KMS-11 (cell line): ENCODE measurements around the gene NRIP2.

Experiments
- H2AFZ ChIP-seq: fragments of 200-600 bp; sonication (generic); 2 replicates; pipeline ENCODE4 v1.6.1; 2016; ENCODE audit warnings: antibody characterized with exemption, mixed run types, low read depth
- H3K27ac ChIP-seq: fragments of 200-600 bp; sonication (generic); 2 replicates; pipeline ENCODE4 v1.6.1; 2016; ENCODE audit warnings: mild to moderate bottlenecking, mixed run types
- H3K27me3 ChIP-seq: fragments of 200-600 bp; sonication (generic); 2 replicates; pipeline ENCODE4 v1.6.1; 2017; ENCODE audit warnings: mild to moderate bottlenecking, low read depth, mixed run types, moderate library complexity; ENCODE audit not compliant: insufficient read depth
- H3K36me3 ChIP-seq: fragments of 200-600 bp; sonication (generic); 2 replicates; pipeline ENCODE4 v1.6.1; 2017; ENCODE audit warnings: mild to moderate bottlenecking, mixed run types; ENCODE audit not compliant: insufficient read depth
- H3K4me1 ChIP-seq: fragments of 200-600 bp; sonication (generic); 2 replicates; pipeline ENCODE4 v1.6.1; 2016; ENCODE audit warnings: mild to moderate bottlenecking, low read depth, mixed run types; ENCODE audit not compliant: poor library complexity, severe bottlenecking
- H3K4me2 ChIP-seq: fragments of 200-600 bp; sonication (generic); 2 replicates; pipeline ENCODE4 v1.7.0; 2016; ENCODE audit warnings: mild to moderate bottlenecking, mixed run types
- H3K4me3 ChIP-seq: fragments of 200-600 bp; sonication (generic); IDR thresholded peaks from 2 replicates; pipeline ENCODE4 v1.6.1; 2017; ENCODE audit warnings: low read depth, low read length, mixed read lengths; ENCODE audit not compliant: insufficient read depth
- H3K79me2 ChIP-seq: fragments of 200-600 bp; sonication (generic); 2 replicates; pipeline ENCODE4 v1.6.1; 2016; ENCODE audit warnings: low read depth, mixed run types; ENCODE audit not compliant: insufficient read depth
- H3K9ac ChIP-seq: fragments of 200-600 bp; sonication (generic); 2 replicates; pipeline ENCODE4 v1.6.1; 2016; ENCODE audit warnings: mild to moderate bottlenecking, mixed run types
- H4K20me1 ChIP-seq: fragments of 200-600 bp; sonication (generic); 2 replicates; pipeline ENCODE4 v1.6.1; 2016; ENCODE audit warnings: mild to moderate bottlenecking, mixed run types; ENCODE audit not compliant: insufficient read depth
- TF ChIP-seq, protein P1 (sequence below): fragments of 200-600 bp; sonication (generic); conservative IDR thresholded peaks from 2 replicates; pipeline ENCODE4 v1.6.1; 2017; ENCODE audit warnings: low read depth, mild to moderate bottlenecking, antibody characterized with exemption, low read length, moderate library complexity, mixed read lengths

Gene NRIP2

DNA sequence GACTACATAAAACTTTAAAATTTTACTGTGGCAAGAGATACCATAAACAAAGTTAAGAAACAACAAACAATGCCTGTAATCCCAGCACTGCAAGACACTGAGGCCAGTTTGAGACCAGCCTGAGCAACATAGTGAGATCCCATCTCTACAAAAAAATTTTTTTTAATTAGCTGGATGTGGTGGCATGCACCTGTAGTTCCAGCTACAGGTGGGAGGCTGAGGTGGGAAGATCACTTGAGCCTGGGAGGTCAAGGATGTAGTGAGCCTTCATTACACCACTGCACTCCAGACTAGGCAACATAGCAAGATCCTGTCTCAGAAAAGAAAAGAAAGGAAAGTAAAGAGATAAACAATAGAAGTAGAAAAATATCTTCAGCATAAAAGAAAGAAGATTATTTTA, 25.3 kb upstream of the NRIP2 start:
- TF ChIP-seq, protein P1, sequence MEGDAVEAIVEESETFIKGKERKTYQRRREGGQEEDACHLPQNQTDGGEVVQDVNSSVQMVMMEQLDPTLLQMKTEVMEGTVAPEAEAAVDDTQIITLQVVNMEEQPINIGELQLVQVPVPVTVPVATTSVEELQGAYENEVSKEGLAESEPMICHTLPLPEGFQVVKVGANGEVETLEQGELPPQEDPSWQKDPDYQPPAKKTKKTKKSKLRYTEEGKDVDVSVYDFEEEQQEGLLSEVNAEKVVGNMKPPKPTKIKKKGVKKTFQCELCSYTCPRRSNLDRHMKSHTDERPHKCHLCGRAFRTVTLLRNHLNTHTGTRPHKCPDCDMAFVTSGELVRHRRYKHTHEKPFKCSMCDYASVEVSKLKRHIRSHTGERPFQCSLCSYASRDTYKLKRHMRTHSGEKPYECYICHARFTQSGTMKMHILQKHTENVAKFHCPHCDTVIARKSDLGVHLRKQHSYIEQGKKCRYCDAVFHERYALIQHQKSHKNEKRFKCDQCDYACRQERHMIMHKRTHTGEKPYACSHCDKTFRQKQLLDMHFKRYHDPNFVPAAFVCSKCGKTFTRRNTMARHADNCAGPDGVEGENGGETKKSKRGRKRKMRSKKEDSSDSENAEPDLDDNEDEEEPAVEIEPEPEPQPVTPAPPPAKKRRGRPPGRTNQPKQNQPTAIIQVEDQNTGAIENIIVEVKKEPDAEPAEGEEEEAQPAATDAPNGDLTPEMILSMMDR, result no peak
- H3K4me1 ChIP-seq, result no peaks in the 10 kb centered on the region
- peaks cover 6% of the 10 kb centered on the region; the same call in 1 of the 2 replicates for H3K36me3 ChIP-seq
- no peaks in the 10 kb centered on the region for H4K20me1 ChIP-seq
- no peaks in the 10 kb centered on the region for H3K27me3 ChIP-seq
- no peaks in the 10 kb centered on the region for H3K79me2 ChIP-seq
- no peak overlapping the region for H3K4me2 ChIP-seq
- H3K9ac ChIP-seq, result no peak overlapping the region
- no peak overlapping the region for H3K27ac ChIP-seq
- H2AFZ ChIP-seq, result no peak overlapping the region
- H3K4me3 ChIP-seq, result no peak overlapping the region

DNA sequence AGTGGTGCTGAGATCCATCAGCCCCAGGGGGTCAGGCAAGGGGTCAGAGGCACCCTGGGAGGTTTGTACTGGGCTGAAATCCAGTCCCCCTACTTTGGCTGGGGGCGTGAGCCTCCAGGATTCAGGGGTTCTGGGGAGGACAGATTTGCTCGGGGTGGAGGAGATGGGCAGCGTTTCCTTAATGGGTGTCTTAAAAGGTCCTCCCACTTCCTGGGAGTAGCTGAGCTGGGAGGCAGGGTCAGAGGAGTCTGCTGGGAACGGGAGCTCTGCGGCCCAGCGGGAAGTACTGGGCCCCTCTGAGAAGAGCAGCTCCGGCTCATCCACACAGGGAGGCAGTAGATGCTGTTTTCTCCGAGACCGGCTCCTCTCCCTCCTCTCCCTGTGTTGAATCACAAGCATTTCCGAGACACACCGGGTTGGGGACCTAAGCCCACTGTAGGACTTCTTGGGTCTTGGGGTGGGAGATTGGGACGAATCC, 24.1 kb upstream of the NRIP2 start:
- no peaks in the 10 kb centered on the region for H3K4me1 ChIP-seq
- H2AFZ ChIP-seq, result no peak overlapping the region
- no peaks in the 10 kb centered on the region for H3K27me3 ChIP-seq
- no peak overlapping the region for H3K27ac ChIP-seq
- H4K20me1 ChIP-seq, result no peaks in the 10 kb centered on the region
- no peak overlapping the region for H3K4me2 ChIP-seq
- H3K9ac ChIP-seq, result no peak overlapping the region
- H3K36me3 ChIP-seq, result peaks cover 4% of the 10 kb centered on the region; the same call in 1 of the 2 replicates
- H3K79me2 ChIP-seq, result no peaks in the 10 kb centered on the region
- TF ChIP-seq, protein P1, result no peak
- no peak overlapping the region for H3K4me3 ChIP-seq

DNA sequence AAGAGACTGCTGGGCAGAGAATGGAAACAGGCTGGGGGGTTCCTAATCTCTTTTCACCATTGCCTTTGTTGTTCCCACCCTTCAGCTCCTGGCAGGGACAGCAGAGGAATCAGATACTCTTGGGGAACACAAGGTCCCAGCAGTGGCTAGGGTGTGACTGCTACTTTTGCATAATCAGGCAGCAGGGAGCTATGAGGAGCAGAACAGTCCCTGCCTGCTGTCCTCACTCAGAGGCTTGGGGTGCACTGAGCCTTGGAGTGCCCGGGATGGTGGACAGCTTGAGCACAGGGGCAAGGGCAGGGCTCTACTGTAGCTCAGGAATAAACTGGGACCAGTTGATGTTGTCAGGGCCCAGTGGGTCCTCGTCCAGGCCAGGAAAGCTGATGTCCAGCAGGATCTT, 23.5 kb upstream of the NRIP2 start:
- H3K79me2 ChIP-seq, result no peaks in the 10 kb centered on the region
- H3K4me1 ChIP-seq, result no peaks in the 10 kb centered on the region
- H3K9ac ChIP-seq, result no peak overlapping the region
- H3K36me3 ChIP-seq, result no peaks in the 10 kb centered on the region; the same call in 1 of the 2 replicates
- H2AFZ ChIP-seq, result no peak overlapping the region
- no peak overlapping the region for H3K4me2 ChIP-seq
- TF ChIP-seq, protein P1, result no peak
- no peak overlapping the region for H3K4me3 ChIP-seq
- no peaks in the 10 kb centered on the region for H3K27me3 ChIP-seq
- no peak overlapping the region for H3K27ac ChIP-seq
- H4K20me1 ChIP-seq, result no peaks in the 10 kb centered on the region

GRCh38 chr12:2857576-2857975, 22.7 kb upstream of the NRIP2 start:
- no peak overlapping the region for H3K27ac ChIP-seq
- no peak overlapping the region for H3K9ac ChIP-seq
- H3K27me3 ChIP-seq, result no peaks in the 10 kb centered on the region
- TF ChIP-seq, protein P1, result no peak
- no peaks in the 10 kb centered on the region; the same call in 1 of the 2 replicates for H3K36me3 ChIP-seq
- H3K4me3 ChIP-seq, result no peak overlapping the region
- no peak overlapping the region for H2AFZ ChIP-seq
- H3K4me1 ChIP-seq, result no peaks in the 10 kb centered on the region
- H4K20me1 ChIP-seq, result no peaks in the 10 kb centered on the region
- H3K79me2 ChIP-seq, result no peaks in the 10 kb centered on the region
- H3K4me2 ChIP-seq, result no peak overlapping the region
